Osteocyte (in vitro differentiated cells): ENCODE results near the gene SP6. TPM values are rescaled to one million over a fixed set of nuclear protein-coding genes. Genes with fewer than 3 reads are reported as not detected.

Experiments
- DNase-seq: peaks from one replicate; pipeline ENCODE4 v3.0.0; 2021; ENCODE audit warnings: mixed read lengths; ENCODE audit not compliant: unreplicated experiment; ENCODE audit errors: extremely low spot score
- H3K27ac Mint-ChIP-seq: one replicate; pipeline ENCODE4 v1.8.0; 2021; ENCODE audit warnings: mild to moderate bottlenecking, mixed read lengths; ENCODE audit not compliant: unreplicated experiment
- H3K27me3 Mint-ChIP-seq: one replicate; pipeline ENCODE4 v1.8.0; 2021; ENCODE audit warnings: mixed read lengths; ENCODE audit not compliant: unreplicated experiment
- H3K36me3 Mint-ChIP-seq: one replicate; pipeline ENCODE4 v1.8.0; 2021; ENCODE audit warnings: mixed read lengths; ENCODE audit not compliant: unreplicated experiment
- H3K4me1 Mint-ChIP-seq: one replicate; pipeline ENCODE4 v1.8.0; 2021; ENCODE audit warnings: mixed read lengths; ENCODE audit not compliant: unreplicated experiment
- H3K4me3 Mint-ChIP-seq: one replicate; pipeline ENCODE4 v1.8.0; 2021; ENCODE audit warnings: mild to moderate bottlenecking, moderate library complexity, mixed read lengths; ENCODE audit not compliant: unreplicated experiment
- H3K9me3 Mint-ChIP-seq: one replicate; pipeline ENCODE4 v1.8.0; 2021; ENCODE audit warnings: mixed read lengths; ENCODE audit not compliant: unreplicated experiment
- CTCF ChIP-seq: fragments of 200-600 bp; sonication (generic); IDR thresholded peaks from 2 replicates; pipeline ENCODE4 v1.5.0; 2021; ENCODE audit warnings: antibody characterized with exemption, mild to moderate bottlenecking, moderate library complexity
- total RNA-seq: library from RNA; stranded (reverse); gene quantifications from 2 replicates; pipeline ENCODE4 v1.2.1, GENCODE V29; 2021

Gene SP6
- total RNA-seq, 1 donor from 2014 or later: 0.16 TPM

- H3K4me3 Mint-ChIP-seq: no peak overlapping the region
These were observed 40.7 kb downstream of the SP6 start for GRCh38 chr17:47810200-47810821.

GRCh38 chr17:47808830-47809480 is 42.0 kb downstream of the SP6 start:
- Mint-ChIP-seq H3K4me1 (peaks cover 21% of the 10 kb centered on the region), H3K27ac (no peak overlapping the region), H3K9me3 (no peaks in the 10 kb centered on the region), H3K4me3 (no peak overlapping the region), H3K27me3 (peaks cover 10% of the 10 kb centered on the region), H3K36me3 (peaks cover 34% of the 10 kb centered on the region)
- no peak for DNase-seq
- TF ChIP-seq CTCF: no peak

More at GRCh38 chr17:47810200-47810821, 40.7 kb downstream of the SP6 start:
- peaks cover 2% of the 10 kb centered on the region for H3K27me3 Mint-ChIP-seq
- DNase-seq: no peak
- H3K9me3 Mint-ChIP-seq: no peaks in the 10 kb centered on the region
- no peak for TF ChIP-seq CTCF
- peak overlapping the region; percentile 67 for H3K27ac Mint-ChIP-seq
- peaks cover 21% of the 10 kb centered on the region for H3K4me1 Mint-ChIP-seq
- peaks cover 37% of the 10 kb centered on the region for H3K36me3 Mint-ChIP-seq

GRCh38 chr17:47808036-47808829 is 42.7 kb downstream of the SP6 start:
- H3K27me3 Mint-ChIP-seq: peaks cover 11% of the 10 kb centered on the region
- peaks cover 34% of the 10 kb centered on the region for H3K36me3 Mint-ChIP-seq

GRCh38 chr17:47807421-47807820 is 43.5 kb downstream of the SP6 start:
- H3K27me3 Mint-ChIP-seq: peaks cover 11% of the 10 kb centered on the region
- H3K27ac Mint-ChIP-seq: no peak overlapping the region
- no peak for TF ChIP-seq CTCF
- H3K9me3 Mint-ChIP-seq: no peaks in the 10 kb centered on the region
- H3K4me3 Mint-ChIP-seq: no peak overlapping the region
- peaks cover 21% of the 10 kb centered on the region for H3K4me1 Mint-ChIP-seq
- no peak for DNase-seq
- peaks cover 32% of the 10 kb centered on the region for H3K36me3 Mint-ChIP-seq

More at GRCh38 chr17:47808036-47808829, 42.7 kb downstream of the SP6 start:
- Mint-ChIP-seq H3K4me3 (no peak overlapping the region), H3K9me3 (no peaks in the 10 kb centered on the region), H3K27ac (no peak overlapping the region), H3K4me1 (peaks cover 21% of the 10 kb centered on the region)
- DNase-seq: no peak
- TF ChIP-seq CTCF: no peak

GRCh38 chr17:47806913-47807255 is 44.1 kb downstream of the SP6 start:
- peaks cover 30% of the 10 kb centered on the region for H3K36me3 Mint-ChIP-seq
- DNase-seq: no peak
- H3K9me3 Mint-ChIP-seq: no peaks in the 10 kb centered on the region
- H3K27ac Mint-ChIP-seq: no peak overlapping the region
- H3K4me1 Mint-ChIP-seq: peaks cover 21% of the 10 kb centered on the region
- H3K27me3 Mint-ChIP-seq: peaks cover 11% of the 10 kb centered on the region
- no peak for TF ChIP-seq CTCF
- no peak overlapping the region for H3K4me3 Mint-ChIP-seq
